ENCODE results near the gene MCEMP1. TPM values are rescaled to one million over a fixed set of nuclear protein-coding genes. Genes with fewer than 3 reads are reported as not detected.
A peak's percentile ranks its signal among the peaks of the same experiment; 100 is the strongest.

Gene MCEMP1, protein sequence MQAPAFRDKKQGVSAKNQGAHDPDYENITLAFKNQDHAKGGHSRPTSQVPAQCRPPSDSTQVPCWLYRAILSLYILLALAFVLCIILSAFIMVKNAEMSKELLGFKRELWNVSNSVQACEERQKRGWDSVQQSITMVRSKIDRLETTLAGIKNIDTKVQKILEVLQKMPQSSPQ
- total RNA-seq (not detected in 2 replicates), polyA plus RNA-seq (not detected in 2 replicates)

DNA sequence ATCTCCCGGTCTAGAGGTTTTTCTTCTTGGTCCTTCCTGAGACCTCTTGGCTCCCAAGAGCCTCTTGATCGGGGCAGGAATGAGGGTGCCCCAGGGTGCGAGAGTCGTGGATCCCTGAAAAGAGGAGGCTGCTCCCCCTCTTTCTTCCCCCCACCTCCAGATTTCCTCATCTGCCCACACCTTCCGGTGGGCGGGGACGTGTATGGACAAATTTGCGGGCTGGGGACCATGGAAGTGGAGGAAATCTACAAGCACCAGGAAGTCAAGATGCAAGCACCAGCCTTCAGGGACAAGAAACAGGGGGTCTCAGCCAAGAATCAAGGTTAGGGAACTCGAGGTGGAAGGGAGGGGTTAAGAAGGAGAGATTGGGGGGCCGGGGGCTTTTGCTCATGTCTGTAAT lies at the start of gene MCEMP1:
Gene MCEMP1 (plus strand): TSS at position 237 of the 400 bp plus-strand sequence. CDS start 31 bp downstream, at position 268.
- Histone ChIP-seq H3K27ac (no peak within 1 kb of the TSS), H3K4me2 (no peak within 1 kb of the TSS), H3K27me3 (peaks cover 16% of the 10 kb centered on the region), H3K4me1 (ENCODE audit: insufficient read depth) (no peaks in the 10 kb centered on the region), H3K79me2 (peaks cover 10% of the 10 kb centered on the region), H4K20me1 (ENCODE audit: insufficient read depth, poor library complexity, severe bottlenecking) (no peaks in the 10 kb centered on the region), H3K36me3 (replicated peaks; ENCODE audit: insufficient read depth, low read depth) (no peaks in the 10 kb centered on the region), H3K9me2 (replicated peaks; ENCODE audit: insufficient read depth) (no peaks in the 10 kb centered on the region), H2AFZ (no peak within 1 kb of the TSS), H3K9me3 (ENCODE audit: low read depth) (no peaks in the 10 kb centered on the region), H3K4me3 (no peak within 1 kb of the TSS)
- no peak for DNase-seq (ENCODE audit: low spot score)
- 65% methylated on average over 10 of the region's 10 CpGs for WGBS (ENCODE audit: low lambda C conversion rate, missing lambda C conversion rate)
- TF ChIP-seq EZH2 (IDR thresholded peaks at IDR 0.05; ENCODE audit: borderline replicate concordance), result no peak
- no peak for TF ChIP-seq EZH2phosphoT487 (IDR thresholded peaks at IDR 0.05; ENCODE audit: low read depth, severe bottlenecking, unreplicated experiment)
- TF ChIP-seq, protein P1, sequence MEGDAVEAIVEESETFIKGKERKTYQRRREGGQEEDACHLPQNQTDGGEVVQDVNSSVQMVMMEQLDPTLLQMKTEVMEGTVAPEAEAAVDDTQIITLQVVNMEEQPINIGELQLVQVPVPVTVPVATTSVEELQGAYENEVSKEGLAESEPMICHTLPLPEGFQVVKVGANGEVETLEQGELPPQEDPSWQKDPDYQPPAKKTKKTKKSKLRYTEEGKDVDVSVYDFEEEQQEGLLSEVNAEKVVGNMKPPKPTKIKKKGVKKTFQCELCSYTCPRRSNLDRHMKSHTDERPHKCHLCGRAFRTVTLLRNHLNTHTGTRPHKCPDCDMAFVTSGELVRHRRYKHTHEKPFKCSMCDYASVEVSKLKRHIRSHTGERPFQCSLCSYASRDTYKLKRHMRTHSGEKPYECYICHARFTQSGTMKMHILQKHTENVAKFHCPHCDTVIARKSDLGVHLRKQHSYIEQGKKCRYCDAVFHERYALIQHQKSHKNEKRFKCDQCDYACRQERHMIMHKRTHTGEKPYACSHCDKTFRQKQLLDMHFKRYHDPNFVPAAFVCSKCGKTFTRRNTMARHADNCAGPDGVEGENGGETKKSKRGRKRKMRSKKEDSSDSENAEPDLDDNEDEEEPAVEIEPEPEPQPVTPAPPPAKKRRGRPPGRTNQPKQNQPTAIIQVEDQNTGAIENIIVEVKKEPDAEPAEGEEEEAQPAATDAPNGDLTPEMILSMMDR (IDR thresholded peaks at IDR 0.05; ENCODE audit: poor library complexity), result no peak

DNA sequence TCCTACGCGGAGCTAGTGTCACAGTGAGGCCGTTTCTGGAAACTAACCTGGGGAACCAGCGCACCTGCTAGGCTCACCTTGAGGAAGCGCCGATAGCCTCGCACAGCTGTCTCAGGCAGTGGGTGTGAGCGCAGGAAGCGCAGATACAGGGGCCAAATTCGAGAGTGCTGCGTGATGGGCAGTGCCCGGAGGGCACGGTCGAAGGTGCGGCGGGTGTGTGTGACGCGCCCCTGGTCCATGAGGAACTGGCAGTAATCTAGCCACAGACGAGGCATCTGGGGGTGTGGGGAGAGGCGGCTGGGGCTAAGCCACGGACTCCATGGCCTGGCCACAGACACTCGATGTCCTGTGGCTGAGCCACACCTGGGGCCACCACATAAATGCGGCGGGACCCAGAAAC lies 49.7 kb upstream of the MCEMP1 start:
- 96% methylated on average over 22 of the region's 24 CpGs for WGBS (ENCODE audit: low lambda C conversion rate, missing lambda C conversion rate)
- DNase-seq (ENCODE audit: low spot score), result no peak
- TF ChIP-seq, protein P1 (IDR thresholded peaks at IDR 0.05; ENCODE audit: poor library complexity), result no peak
- TF ChIP-seq EZH2 (IDR thresholded peaks at IDR 0.05; ENCODE audit: borderline replicate concordance), result no peak
- H3K36me3 ChIP-seq (replicated peaks; ENCODE audit: insufficient read depth, low read depth), result no peaks in the 10 kb centered on the region
- no peaks in the 10 kb centered on the region for H3K9me2 ChIP-seq (replicated peaks; ENCODE audit: insufficient read depth)
- no peak overlapping the region for H2AFZ ChIP-seq
- no peaks in the 10 kb centered on the region for H3K27me3 ChIP-seq
- no peak overlapping the region for H3K4me2 ChIP-seq
- peaks cover 46% of the 10 kb centered on the region for H3K79me2 ChIP-seq
- H3K9me3 ChIP-seq (ENCODE audit: low read depth), result no peaks in the 10 kb centered on the region
- H3K4me3 ChIP-seq, result no peak overlapping the region
- no peak overlapping the region for H3K27ac ChIP-seq
- H3K4me1 ChIP-seq (ENCODE audit: insufficient read depth), result peaks cover 14% of the 10 kb centered on the region
- H4K20me1 ChIP-seq (ENCODE audit: insufficient read depth, poor library complexity, severe bottlenecking), result no peaks in the 10 kb centered on the region

DNA sequence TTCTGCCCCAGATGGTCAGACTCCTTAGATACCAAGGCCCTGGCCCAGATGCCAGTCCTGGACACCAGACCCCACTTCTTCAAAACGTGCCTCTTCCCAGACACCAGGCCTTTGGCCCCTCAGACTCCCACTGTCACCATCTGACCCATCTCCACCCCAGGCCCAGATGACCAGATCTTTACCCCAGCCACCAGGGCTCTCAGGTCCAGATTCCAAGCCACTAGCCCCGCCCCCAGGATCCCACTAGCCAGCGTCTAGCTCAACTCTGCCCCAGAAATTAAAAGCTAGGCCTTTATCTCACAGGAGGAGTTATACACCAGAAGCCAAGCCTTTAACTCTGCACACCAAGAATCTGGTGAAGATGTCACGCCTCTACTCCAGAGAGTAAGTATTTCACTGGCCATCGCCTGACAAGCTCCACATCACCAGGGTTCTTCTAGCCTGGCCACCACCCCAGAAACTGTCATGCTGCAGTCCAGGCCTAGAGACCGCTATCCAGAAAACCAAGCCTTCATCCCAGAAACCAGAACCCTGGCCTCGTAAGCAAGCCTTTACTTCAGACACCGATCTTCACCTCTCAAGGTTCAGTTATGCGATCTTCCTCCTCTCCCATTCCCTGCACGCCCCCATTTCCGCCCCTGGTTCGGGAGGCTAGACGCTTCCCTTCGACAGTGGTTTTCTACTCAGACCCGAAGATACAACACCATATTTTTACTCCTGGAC lies 48.1 kb upstream of the MCEMP1 start:
- Histone ChIP-seq H2AFZ (peak overlapping the region; percentile 30), H3K79me2 (peaks cover 46% of the 10 kb centered on the region), H3K4me1 (ENCODE audit: insufficient read depth) (peaks cover 14% of the 10 kb centered on the region), H3K9me2 (replicated peaks; ENCODE audit: insufficient read depth) (no peaks in the 10 kb centered on the region), H4K20me1 (ENCODE audit: insufficient read depth, poor library complexity, severe bottlenecking) (no peaks in the 10 kb centered on the region), H3K27me3 (no peaks in the 10 kb centered on the region), H3K27ac (peak overlapping the region; percentile 60), H3K9me3 (ENCODE audit: low read depth) (no peaks in the 10 kb centered on the region), H3K4me3 (peak overlapping the region; percentile 68), H3K4me2 (peak overlapping the region; percentile 93), H3K36me3 (replicated peaks; ENCODE audit: insufficient read depth, low read depth) (no peaks in the 10 kb centered on the region)
- no peak for TF ChIP-seq EZH2 (IDR thresholded peaks at IDR 0.05; ENCODE audit: borderline replicate concordance)
- no peak for TF ChIP-seq EZH2phosphoT487 (IDR thresholded peaks at IDR 0.05; ENCODE audit: low read depth, severe bottlenecking, unreplicated experiment)
- TF ChIP-seq, protein P1 (IDR thresholded peaks at IDR 0.05; ENCODE audit: poor library complexity), result no peak
- DNase-seq (ENCODE audit: low spot score), result no peak
- 11% methylated on average over 15 of the region's 15 CpGs for WGBS (ENCODE audit: low lambda C conversion rate, missing lambda C conversion rate)
